ENCODE results near the gene ZNF835. TPM values are rescaled to one million over a fixed set of nuclear protein-coding genes. Genes with fewer than 3 reads are reported as not detected.

Gene ZNF835
- total and polyA plus RNA-seq, 10 of the 15 experiments (the other 5 are each of a cell fraction or from before 2014, with no cell fraction given): not detected

DNA sequence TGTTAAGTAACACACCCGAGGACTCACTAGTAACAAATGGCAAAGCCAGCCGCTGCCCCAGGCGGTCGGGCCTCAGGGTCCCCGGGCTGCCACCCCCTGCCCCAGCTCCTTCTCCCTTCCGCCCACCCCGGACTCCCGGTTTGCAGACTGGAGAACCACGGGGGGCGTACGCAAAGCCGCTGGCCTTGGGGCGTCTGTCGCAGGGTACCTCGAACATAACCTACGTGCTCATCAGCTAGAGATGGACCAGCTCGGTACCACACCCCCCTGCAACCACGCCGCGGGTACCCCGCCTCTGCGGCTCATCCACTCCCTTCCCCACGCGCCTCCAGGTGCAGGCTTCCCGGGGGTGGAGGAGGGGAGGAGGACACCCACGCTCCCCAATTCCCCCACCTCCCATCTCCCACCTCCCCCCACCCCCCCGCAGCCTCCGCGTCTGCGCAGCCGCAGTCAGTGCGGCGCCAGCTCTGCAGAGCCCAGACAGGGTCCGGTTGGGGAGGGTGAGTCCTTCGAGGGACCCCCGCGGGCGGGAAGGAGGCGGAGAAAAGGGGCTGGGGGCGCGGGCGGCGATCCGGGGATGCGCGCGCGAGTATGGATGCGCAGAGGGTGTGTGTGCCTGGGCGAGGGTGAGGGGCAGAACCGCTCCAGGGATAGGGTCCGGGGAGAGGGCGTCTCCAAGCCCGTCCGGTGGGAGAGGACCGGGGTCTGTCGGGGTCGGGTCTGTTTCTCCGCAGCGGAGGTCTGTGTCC lies 28.7 kb downstream of the ZNF835 start, which contains the start of gene SMIM17:
Gene SMIM17 (plus strand): TSS at position 449 of the 749 bp plus-strand sequence. CDS start 2,509 bp downstream, outside the sequence.
- Histone ChIP-seq H3K79me2 (ENCODE audit: control insufficient read depth, insufficient read depth, low read length) (no peaks in the 10 kb centered on the region), H3K27ac (ENCODE audit: control insufficient read depth, insufficient read depth) (no peak within 1 kb of the TSS), H3K4me1 (ENCODE audit: control insufficient read depth, insufficient read depth, low read length) (no peaks in the 10 kb centered on the region), H3K4me2 (ENCODE audit: control insufficient read depth, insufficient read depth) (no peak within 1 kb of the TSS), H3K4me3 (no peak within 1 kb of the TSS), H3K9ac (ENCODE audit: control insufficient read depth, insufficient read depth, low read length) (no peak within 1 kb of the TSS), H3K9me3 (replicated peaks; ENCODE audit: control insufficient read depth, insufficient read depth, low read length) (no peaks in the 10 kb centered on the region; the same call in 2 of the 3 replicates), H2AFZ (ENCODE audit: control insufficient read depth, low read depth, low read length) (no peak within 1 kb of the TSS), H3K36me3 (ENCODE audit: control insufficient read depth in 2 of 2, insufficient read depth in 2 of 2, low read length in 1 of 2) (no peaks in the 10 kb centered on the region), H4K20me1 (ENCODE audit: control insufficient read depth, insufficient read depth) (no peaks in the 10 kb centered on the region), H3K27me3 (replicated peaks in 1 of 2; ENCODE audit: control insufficient read depth in 2 of 2, insufficient read depth in 2 of 2, low read length in 1 of 2) (no peaks in the 10 kb centered on the region)
- TF ChIP-seq, protein P1, sequence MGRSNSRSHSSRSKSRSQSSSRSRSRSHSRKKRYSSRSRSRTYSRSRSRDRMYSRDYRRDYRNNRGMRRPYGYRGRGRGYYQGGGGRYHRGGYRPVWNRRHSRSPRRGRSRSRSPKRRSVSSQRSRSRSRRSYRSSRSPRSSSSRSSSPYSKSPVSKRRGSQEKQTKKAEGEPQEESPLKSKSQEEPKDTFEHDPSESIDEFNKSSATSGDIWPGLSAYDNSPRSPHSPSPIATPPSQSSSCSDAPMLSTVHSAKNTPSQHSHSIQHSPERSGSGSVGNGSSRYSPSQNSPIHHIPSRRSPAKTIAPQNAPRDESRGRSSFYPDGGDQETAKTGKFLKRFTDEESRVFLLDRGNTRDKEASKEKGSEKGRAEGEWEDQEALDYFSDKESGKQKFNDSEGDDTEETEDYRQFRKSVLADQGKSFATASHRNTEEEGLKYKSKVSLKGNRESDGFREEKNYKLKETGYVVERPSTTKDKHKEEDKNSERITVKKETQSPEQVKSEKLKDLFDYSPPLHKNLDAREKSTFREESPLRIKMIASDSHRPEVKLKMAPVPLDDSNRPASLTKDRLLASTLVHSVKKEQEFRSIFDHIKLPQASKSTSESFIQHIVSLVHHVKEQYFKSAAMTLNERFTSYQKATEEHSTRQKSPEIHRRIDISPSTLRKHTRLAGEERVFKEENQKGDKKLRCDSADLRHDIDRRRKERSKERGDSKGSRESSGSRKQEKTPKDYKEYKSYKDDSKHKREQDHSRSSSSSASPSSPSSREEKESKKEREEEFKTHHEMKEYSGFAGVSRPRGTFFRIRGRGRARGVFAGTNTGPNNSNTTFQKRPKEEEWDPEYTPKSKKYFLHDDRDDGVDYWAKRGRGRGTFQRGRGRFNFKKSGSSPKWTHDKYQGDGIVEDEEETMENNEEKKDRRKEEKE (IDR thresholded peaks at IDR 0.05): no peak
- no peak for TF ChIP-seq SUPT20H (IDR thresholded peaks at IDR 0.05; ENCODE audit: borderline replicate concordance, control insufficient read depth, low read depth, low read length)
- TF ChIP-seq NFYA (IDR thresholded peaks at IDR 0.05; ENCODE audit: borderline replicate concordance, low read depth, low read length): no peak
- TF ChIP-seq RELA (IDR thresholded peaks at IDR 0.05; ENCODE audit: borderline replicate concordance, partially characterized antibody): no peak
- TF ChIP-seq ATF7 (IDR thresholded peaks at IDR 0.05; ENCODE audit: low read depth): no peak
- intact Hi-C loops (cut with micrococcal nuclease; ENCODE audit: unreplicated experiment): no loop called here
- ChIA-PET CTCF (no interaction called here), RAD21 (ENCODE audit: unreplicated experiment) (no interaction called here), POLR2A (no interaction called here), SMC1A (ENCODE audit: uncharacterized antibody, unreplicated experiment) (no interaction called here)
- DNase-seq (ENCODE audit: low read depth, low spot score): no peak
- no peak for ATAC-seq
- no peak for FAIRE-seq
- 62% methylated on average over 20 of the region's 60 CpGs for WGBS (ENCODE audit: insufficient coverage, insufficient replicate concordance, low lambda C conversion rate, missing lambda C conversion rate)
- no TSS peak for BruUV-seq (replicated peaks)
- in situ Hi-C loops (cut with MboI): no loop called here

Measured in GM12878 (cell line).